GM04503 (cell line): ENCODE measurements around the gene AMMECR1.

Experiments used
- DNase-seq: peaks from one replicate; pipeline ENCODE4 v3.0.0-alpha.2; 2012; ENCODE audit warnings: low read depth

The AMMECR1 gene

GRCh38 chrX:110311437-110312230 is 6.3 kb downstream of the AMMECR1 start:
- no peak for DNase-seq

- no peak for DNase-seq
Measured at GRCh38 chrX:110310896-110311295, 7.0 kb downstream of the AMMECR1 start.

DNA sequence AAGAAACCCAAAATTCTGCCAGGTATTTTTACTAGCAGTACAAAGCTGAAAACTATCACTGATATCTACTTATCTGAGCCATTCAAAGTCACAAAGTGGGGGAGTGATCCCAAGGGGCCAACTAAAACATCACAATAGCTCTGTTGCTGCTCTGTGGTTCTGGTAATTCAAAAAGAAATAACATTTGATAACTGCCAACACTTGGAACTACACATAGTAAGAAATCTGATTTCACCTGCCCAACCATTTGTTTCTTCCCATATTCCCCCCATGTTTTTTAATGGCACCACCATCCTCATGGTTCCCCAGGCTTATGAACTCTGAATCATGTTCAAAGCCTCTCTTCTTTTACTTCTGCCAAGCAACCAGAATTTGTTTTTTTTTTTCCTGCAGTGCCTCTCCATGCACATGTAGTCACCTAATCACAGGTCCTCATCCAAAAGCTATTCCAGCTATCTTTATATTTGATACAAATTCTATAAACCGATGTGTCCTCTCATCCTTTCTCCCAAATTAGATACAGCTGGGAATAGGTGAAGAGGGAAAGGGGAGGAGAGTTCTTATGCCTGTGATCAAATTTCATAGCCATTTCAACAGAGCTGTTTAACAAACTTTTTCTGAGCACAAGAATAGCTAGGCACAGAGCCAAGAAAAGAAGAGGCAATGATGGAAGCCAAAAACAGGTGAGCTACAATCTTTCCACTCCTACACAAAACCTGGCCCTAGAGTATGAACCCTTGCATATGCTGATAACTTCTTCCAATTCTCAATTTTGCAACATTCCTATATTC is 7.7 kb downstream of the AMMECR1 start:
- DNase-seq: no peak

GRCh38 chrX:110308220-110308619 is 9.7 kb downstream of the AMMECR1 start:
- DNase-seq: no peak

- no peak for DNase-seq
Measured at GRCh38 chrX:110304884-110305283, 13.0 kb downstream of the AMMECR1 start.

DNA sequence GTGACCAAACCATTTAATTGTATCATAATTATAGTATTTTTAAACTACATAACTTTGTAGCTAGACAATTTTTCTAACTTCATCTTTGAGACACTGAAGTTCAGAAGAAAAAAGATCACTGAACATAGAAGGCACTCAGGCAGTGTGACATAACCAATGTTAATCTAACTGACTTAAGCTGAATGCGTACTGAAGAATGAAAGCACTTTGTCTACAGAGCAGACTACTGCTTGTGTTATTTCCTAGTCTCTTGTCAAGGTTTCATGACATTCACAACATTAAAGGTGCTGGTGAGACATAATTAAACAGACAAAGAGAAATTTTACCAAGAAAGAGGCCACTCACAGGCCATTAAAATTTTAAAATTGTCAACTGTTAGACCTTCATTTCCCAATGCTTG is 13.5 kb downstream of the AMMECR1 start:
- DNase-seq: no peak

DNA sequence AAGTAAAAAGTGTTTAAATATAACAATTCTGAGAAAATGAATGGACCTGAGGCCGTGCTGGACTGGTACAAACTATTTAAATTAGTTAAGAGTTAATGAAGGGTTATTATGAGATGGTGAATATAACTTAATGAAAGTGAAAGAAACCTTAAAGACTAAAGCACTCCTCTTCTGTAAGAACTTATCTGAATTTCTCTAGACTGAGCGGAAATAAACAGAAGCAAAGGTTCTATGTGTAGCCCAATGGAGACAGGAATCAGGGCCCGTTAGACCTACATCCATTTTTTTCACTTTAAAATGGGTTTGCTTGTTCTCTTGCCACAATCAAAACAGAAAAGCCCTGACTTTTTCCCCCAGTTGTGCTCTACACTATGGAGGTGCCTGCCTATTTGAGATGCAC is 14.9 kb downstream of the AMMECR1 start:
- DNase-seq: no peak

GRCh38 chrX:110301194-110301593 is 16.7 kb downstream of the AMMECR1 start:
- no peak for DNase-seq

DNA sequence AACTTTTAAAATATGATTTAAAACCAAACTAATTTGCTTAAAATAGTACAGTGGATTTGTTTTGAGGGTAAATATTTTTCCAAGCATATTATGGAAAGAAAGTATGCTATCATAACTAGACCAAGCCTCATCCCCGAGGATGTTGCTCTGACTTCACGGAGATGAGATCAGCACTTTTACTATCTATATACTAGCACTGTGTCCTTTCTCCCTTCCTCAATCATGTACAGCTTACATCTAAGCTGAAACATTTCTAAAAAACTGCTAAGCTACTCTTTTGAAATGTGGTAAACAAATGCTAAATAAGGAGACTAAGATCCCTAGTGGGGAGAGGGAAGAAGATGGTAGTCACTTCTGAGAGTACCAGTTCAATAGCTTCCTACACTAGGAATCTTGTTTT is 23.8 kb downstream of the AMMECR1 start:
- no peak for DNase-seq

DNA sequence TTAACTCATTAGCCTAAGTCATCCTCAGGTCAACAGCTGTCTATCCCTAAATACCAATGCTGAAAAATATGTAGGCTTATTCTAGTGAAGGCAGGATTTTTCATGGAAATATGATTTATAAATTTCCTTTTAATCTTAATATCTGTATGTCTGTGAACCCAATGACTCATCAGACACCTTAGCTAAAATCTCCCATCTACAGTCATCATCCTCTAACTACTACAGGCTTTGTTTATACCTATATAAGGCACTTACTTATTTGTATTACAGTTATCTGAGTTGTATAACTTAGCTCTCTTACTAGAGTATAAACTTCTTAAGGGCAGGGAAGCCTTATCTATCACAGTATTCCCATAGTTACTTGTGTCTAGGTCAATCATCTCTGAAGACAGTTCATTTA is 24.2 kb downstream of the AMMECR1 start:
- no peak for DNase-seq

DNA sequence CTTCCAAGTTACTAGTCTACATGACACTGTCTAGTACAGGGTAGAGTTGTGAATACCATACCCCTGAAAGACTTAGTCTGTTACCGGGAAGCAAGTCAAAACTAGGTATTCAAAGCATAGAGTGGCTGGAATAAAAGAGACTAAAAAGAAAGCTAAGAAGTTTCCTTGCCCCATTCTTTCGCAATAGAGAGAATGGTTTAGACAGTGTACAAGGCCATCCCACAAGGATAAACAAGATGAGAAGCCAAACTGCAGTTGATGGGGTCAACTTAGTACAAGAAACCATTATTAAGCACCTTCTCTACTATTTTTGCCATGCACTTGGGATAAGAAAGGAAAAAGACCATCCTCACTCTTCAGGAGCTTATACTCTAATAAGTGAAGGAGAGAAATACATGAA is 30.3 kb downstream of the AMMECR1 start:
- DNase-seq: no peak

DNA sequence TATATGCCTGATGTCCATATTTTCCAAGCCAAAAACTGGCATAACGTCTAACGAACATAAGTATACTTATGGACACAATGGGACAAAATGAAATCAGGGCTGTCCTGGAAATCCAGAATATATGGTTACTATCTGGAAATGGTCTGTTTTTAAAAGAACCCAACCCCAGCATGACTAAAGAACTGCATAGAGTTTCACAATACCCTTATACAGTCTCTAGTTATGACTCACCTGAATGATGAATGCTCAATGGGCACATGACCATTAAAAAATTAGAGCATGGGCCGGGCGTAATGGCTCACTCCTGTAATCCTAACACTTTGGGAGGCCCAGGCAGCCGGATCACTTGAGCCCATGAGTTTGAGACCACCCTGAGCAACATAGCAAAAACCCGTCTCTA is 31.8 kb downstream of the AMMECR1 start:
- DNase-seq: peak; percentile 54

DNA sequence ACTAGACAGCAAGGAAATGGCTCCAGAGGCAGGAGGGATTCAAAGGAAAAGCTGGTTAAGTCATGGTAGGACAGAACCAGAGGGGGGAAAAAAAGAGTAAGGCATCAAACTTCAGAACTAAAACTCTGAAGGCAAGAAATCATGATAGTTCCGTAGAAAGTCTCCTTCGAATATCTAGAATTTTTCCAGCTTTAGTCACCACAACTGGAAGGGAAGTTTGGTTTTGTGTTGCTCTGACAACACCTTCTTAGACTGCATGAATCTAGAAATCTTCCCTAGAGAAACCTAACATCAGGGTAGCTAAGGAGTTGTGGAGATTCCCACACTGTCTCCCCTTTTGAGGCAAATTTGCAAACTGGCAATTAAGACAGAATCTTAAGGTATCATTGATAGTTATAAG is 33.7 kb downstream of the AMMECR1 start:
- peak; percentile 86 for DNase-seq

DNA sequence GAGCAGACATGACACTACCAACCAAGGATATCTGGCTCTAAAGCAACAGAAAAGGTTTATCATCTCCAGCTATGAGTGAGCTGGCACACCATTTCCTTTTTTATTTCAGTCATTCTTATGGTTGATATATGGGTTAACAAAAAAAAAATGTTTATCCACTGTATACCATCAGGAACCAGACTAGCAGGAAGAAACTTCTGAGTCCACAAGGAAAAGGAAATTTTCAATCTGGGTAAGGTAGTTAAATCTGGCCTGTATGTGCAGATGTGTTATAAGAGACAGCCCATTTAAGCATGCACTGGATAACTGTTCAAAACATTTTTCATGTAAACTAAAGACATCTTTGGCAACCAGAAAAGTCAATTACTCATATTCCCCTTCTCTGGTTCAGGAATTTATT is 35.0 kb downstream of the AMMECR1 start:
- no peak for DNase-seq

DNA sequence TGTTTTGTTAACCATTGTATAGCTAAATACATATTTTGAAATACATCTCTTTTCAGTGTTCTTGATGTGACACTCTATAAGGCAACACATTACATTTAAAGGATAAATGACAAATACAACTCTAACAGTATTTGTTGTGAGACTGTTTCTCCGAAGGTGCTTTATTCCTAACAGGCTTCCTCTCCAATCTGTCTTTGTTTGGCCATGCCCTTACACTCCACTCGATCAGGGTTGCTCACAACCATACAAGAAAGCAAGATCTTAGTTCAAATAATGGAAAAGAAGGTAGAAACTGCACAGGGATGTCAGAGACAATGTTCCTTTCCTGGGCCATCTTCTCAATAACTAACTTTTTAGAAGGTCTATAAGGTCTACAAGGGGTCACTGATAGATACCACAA is 36.5 kb downstream of the AMMECR1 start:
- no peak for DNase-seq

GRCh38 chrX:110280954-110281353 is 36.9 kb downstream of the AMMECR1 start:
- peak; percentile 59 for DNase-seq

DNA sequence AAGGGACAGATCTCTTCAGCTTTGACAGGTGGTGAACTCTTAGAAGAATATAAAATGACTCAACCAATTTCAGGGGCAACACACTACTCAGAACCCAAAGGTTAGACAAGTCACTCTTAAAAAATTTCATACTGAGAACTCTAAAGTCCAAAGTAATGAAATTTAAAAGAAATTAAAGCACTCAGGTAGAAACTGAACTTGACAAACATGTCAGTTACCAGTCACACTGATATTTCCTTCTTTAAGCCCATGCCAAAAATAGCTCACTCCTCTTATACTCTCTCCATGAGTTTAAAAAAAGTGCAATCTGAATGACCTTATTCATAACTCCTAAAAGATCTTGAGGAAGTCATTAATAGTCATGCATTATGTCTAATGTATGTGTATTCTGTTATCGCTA is 40.3 kb downstream of the AMMECR1 start:
- DNase-seq: no peak

- no peak for DNase-seq
Measured at GRCh38 chrX:110276778-110277177, 41.1 kb downstream of the AMMECR1 start.

DNA sequence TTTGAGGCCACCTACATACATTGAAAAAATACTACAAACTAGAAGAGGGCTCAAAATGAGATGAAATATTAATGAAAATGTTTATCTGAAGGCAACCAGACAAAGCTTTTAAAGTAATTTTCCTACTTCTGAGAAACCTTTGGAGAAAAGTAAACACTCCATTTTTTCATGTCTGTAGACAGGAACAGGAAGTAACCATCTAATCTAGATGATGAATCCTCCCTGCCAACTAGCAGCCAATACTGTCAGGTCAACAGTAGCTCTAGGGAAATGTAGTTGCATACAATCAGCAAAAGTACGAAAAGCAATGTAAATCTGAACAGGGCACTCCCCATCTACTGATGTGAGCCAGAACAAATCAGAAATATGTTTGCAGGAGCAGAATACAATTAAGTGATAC is 49.0 kb downstream of the AMMECR1 start:
- no peak for DNase-seq

- no peak for DNase-seq
Measured at GRCh38 chrX:110268395-110268794, 49.5 kb downstream of the AMMECR1 start.

GRCh38 chrX:110267874-110268273 is 50.0 kb downstream of the AMMECR1 start:
- no peak for DNase-seq

- no peak for DNase-seq
Measured at GRCh38 chrX:110265661-110266060, 52.2 kb downstream of the AMMECR1 start.

DNA sequence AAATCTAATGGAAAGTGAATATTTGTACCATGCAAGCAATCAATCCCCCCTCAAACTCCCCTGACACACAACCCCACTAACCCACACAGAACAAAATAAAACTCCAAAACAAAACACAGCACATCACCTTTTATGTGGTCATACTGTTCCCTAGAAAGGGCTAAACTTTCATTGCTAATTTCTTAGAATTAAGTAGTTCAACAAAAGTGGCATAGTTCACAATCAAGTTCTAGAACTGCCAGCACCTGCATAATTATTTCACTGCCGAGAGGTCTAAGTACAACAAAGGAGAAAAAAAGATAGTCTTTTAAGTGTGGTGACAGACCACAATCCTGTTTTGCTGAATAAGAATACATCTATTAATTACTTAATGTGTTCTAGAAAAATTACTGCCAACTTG is 58.8 kb downstream of the AMMECR1 start:
- no peak for DNase-seq

DNA sequence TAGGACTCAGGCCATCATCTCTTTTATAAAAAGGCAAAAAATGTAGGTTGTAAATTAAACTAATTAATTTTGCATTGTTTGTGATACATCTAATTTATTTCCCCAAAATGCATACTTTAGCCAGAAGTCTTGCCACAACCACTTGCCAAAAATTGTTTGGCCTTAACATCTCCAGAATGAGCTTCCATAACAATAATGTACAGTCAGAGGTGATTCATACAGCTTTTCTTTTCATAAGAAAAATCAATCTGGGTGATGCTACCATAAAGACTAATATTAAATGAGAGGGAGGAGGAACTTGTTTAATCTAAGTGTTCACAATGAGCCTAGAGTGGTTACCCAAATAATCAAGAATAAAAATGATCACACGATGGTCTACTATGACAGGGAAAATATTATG is 59.3 kb downstream of the AMMECR1 start:
- no peak for DNase-seq
